GM18519 (cell line): ENCODE data around the gene TNKS1BP1.
"Not testable (repeated sequence)": the region's sequence is repeated elsewhere in the genome, so short reads cannot be mapped to it uniquely, and the experiment has no call there.

Experiments used
- ATAC-seq: cut with Tn5 transposase; IDR thresholded peaks from one replicate; pipeline ENCODE4 v1.9.1; 2021; ENCODE audit warnings: mild to moderate bottlenecking, moderate library complexity; ENCODE audit not compliant: unreplicated experiment, low FRiP score

TNKS1BP1 gene

DNA sequence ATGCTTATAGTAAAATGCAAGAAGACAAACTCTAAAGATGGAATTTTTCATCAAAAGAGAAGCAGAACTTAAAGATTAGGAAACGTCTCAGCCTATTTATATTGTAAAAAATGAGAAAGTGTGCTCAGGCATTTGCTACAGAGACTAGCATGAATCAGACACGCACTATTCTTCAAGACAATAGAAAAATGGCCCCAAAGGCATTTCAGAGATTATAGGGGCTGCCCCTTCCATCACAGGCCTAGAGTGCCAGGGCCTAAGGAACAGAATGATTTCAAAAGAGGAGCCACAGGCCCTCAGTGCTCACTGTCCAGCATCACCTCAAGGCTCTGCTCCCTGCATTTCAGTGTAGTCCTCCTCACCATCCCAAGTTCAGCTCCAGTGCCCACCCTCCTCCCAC, 27.5 kb downstream of the TNKS1BP1 start:
- ATAC-seq = no peak

DNA sequence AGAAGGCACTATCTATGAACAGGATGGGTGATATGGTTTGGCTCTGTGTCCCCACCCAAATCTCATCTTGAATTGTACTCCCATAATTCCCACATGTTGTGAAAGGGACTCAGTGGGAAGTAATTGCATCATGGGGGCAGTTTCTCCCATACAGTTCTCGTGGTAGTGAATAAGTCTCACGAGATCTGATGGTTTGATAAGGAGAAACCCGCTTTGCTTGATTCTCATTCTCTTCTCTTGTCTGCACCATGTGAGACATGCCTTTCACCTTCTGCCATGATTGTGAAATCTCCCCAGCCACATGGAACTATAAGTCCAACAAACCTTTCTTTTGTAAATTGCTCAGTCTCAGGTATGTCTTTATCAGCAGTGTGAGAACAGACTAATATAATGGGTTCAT, 28.5 kb downstream of the TNKS1BP1 start:
- not testable (repeated sequence) for ATAC-seq

DNA sequence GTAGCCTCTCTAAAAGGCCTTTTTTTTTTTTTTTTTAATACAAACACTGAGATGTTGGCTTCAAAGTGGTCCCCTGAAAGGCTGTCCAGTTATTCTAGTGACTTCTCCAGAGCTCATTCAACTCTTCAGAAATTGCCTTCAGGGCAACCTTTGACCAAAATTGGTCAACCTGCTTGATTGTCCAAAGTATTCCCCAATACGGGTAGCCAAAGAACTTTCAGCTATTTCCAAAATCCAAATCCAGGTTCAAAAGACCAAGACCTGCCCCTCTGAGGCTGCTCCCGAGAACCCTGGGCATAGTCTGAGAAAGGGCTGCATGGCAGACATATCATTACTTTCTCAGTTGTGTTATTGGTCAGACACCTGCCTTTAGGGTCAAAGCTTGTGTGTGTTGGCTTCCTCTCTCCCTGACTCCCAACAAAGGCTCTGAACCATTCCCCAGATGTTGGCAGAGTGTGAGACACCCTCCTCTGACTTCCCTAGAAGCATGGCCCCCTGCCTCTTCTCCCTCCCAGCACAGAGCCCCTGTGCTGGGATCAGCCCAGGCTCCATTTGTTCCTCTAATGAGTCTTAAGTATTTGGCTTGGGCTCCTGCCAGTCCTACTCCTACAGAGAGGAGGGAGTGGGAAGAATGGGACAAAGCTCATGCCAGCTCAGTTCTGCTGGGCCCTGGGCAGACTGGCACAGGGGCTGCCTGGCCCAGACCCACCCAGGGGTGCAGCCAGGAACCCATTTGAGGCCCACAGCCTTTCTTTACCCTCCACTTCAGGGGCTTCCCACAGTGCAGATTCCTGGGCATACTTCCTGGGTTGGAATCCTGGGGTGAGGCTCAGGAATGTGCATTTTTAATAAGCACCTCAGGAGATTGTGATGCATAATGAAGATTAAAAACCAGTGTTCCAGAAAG, 30.3 kb downstream of the TNKS1BP1 start:
- ATAC-seq = no peak

DNA sequence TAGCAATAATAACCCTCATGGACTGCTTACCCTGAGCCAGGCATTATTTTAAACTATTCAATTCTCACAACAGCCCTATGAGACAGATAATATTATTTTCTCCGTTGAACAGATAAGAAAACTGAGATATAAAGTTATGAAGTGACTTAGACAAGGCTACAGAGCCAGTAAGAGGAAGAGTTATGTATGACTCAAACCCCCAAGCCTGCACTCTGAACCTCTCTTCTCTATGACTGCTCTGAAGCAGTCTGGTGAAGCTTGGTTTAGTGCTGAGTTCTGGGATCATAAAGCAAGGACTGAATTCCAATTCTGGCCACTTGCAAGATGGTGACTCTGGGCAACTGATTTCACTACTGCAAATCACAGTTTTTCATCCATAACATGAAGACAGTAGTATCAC, 34.5 kb downstream of the TNKS1BP1 start:
- no peak for ATAC-seq

DNA sequence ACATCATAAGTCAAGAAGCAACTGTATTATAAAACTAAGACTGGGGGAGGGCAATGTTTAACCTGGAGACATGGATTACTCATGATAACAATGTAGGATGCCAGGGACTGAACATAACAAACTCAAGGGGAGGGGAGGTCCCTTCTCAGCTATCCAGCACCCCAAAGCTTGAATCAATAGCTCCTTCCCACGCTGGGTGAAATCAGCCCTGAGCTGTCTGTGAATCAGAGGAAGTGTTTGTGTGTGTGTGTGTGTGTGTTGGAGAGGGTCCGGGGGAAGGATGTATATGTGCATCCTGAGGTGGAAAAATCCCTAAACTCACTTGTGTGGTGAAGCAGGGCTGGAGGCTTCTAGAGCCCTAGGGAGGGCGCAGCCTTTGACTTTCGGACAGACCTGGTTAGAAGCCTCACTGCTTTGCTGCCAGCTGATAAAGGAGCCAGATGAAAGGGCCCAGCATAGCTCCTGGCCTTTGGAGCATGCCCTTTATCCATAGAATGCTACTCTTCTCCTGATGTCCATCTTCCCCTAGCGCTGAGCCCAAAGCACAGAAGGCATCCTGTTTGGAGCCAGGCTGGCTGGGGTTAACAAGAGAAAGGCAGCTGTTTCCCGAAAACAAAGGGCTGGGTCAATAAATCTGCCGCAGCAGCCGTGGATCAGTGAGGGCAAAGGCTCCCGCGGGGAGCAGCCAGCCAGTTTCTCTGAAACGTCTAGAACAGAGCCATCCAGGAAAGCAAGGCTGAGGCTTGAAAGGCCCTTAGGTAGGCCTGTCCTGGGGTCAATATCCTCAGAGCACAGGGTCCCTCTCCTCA, 35.8 kb downstream of the TNKS1BP1 start:
- no peak for ATAC-seq

DNA sequence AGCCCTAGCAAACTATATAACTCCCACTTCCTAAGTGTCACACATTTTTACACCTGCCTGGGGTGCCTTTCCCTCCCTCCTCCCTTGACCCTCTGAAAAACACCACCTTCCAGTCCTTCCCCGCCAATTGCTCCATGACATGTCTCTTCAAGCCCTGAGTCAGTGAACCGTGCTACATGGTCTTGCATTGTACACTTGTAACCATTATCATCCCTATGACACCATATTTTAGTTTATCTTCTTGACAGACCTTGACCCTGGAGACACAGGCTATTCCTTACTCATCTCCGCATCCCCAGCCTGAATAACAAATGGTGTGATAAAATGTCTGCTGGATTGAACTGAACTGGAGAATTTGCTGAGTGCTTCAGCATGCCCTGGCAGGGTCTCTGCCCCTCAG, 36.9 kb downstream of the TNKS1BP1 start:
- ATAC-seq = no peak

DNA sequence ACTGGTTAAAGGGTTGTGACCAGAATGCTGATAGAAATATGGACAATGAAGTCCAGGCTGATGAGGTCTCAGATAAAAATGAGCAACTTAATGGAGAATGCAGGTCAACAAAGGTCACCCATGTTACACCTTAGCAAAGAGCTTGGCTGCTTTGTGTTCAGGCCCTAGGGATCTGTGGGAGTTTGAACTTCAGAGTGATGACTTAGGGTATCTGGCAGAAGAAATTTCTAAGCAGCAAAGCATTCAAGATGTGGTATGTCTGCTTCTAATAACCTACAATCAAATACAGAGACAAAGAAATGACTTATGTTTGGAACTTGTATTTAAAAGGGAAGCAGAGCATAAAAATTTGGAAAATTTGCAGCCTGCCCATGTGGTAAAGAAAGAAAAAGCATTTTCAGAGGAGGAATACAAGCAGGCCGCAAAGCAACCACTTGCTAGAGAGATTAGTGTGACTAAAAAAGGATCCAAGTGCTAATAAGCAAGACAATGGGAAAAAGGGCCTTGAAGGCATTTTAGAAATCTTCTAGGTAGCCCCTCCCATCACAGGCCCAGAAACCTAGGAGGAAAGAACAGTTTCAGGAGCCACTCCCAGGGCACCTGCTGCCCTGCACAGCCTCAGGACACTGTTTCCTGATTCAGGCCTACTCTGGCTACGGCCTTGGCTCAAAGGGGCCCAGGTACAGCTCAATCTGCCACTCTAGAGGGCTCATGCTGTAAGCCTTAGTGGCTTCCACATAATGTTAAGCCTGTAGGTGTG, 41.3 kb downstream of the TNKS1BP1 start:
- ATAC-seq = no peak

DNA sequence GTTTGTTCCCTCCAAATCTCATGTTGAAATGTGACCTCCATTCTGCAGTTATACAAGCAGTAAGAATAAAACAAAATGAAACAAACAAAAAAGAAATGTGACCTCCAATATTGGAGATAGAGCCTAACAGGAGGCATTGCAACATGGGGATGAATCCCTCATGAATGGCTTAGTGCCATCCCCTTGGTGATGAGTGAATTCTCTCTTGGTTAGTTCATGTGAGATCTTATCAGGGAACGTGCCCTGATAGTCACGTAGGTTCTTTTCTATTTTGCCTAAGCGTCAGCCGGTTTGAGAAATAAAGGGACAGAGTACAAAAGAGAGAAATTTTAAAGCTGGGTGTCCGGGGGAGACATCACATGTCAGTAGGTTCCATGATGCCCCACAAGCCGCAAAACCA, 43.2 kb downstream of the TNKS1BP1 start:
- not testable (repeated sequence) for ATAC-seq

DNA sequence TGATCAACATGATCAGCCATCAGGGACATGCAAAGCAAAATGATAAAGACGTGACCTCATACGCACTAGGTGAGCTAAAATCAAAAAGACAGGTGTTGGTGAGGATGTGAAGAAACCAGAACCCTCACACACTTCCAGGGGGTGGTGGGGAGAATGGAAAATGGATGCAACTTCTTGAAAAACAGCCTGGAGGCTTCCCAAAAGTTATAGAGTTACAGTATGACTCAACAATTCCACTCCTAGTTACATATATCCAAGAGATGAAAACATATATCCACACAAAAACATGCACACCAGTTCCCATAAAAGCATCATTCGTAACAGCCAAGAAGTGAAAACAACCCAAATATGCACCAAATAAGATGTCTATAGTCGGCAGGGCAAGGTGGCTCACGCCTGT, 45.6 kb downstream of the TNKS1BP1 start:
- ATAC-seq = no peak

DNA sequence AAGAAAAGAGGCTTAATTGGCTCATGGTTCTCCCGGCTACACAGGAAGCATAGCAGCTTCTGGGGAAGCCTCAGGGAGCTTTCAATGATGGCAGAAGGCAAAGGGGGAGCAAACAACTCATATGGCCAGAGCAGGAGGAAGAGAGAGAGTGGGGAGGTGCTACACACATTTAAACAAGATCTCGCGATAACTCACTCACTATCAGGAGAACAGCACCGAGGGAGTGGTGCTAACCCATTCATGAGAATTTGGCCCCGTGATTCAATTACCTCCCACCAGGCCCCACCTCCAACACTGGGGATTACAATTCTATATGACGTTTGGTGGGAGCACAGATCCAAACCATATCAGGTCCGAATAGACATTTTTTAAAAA, 46.0 kb downstream of the TNKS1BP1 start:
- ATAC-seq = no peak

DNA sequence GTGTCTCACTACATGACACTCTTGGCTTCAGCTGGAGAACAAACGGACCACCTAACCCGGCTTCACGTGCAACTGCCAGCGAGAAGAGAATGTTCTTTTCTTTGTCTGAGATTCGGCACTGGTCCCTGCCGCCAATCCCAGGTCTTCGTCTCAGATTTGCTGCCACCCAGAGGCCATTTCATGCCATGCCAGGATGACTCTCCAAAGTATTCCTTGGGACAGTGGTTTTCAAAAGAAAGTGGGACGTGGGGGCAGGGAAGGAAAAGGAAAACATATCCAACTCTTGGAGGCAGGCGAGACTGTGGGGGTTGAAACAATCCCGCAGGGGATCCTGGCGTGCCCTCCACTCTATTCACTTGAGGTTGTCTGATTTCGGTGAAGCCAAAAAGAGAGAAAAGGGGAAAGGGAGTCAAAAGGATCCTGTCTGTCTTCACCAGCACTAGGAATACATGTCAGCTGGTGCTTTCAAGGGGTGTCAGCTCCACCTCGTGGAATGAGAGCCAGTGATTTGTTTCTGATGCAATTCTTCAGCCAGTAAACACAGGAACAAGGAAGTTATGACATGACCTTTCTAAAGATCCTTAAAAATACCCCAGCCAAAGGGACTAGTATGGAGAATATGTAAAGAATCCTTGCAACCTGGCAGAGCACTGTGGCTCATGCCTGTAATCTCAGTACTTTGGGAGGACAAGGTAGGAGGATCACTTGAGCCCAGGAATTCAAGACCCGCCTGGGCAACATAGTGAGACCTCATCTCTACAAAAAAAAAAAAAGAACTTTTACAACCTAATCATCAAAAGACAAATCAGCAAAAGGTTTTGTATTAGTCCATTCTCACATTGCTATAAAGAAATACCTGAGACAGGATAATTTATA, 46.7 kb downstream of the TNKS1BP1 start:
- ATAC-seq = peak; percentile 78

DNA sequence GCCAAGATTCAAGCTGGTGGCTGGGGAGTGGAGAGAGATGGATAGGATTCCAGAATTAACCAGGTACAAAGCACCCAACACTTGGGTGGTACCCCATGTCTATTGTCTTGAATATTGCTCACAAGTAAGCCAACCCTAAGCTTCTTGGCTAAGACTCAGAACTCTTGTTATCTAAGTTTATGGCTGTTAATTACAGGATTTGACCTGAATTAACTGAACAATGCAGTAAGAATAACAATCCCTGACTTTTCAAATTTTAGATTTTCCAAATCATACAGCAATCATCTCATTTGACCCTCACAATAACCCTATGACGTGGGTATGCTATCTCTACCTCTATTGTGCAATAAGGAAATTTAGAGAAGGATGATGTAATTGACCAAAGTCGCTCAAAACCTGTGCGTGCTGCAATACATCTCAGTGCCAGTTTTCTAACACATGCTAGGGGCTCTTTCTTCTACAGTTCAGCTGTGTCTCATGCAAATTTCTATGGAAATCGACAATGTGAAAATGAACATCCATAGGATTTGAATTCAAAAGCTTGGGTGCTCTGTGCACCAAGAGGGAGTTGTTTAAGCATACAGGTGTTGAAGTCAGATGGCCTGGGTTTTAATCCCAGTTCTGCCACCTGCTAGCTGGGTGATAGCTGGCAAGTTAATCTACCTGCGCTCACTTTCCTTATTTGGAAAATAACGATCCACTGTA, 47.6 kb downstream of the TNKS1BP1 start:
- ATAC-seq = no peak

DNA sequence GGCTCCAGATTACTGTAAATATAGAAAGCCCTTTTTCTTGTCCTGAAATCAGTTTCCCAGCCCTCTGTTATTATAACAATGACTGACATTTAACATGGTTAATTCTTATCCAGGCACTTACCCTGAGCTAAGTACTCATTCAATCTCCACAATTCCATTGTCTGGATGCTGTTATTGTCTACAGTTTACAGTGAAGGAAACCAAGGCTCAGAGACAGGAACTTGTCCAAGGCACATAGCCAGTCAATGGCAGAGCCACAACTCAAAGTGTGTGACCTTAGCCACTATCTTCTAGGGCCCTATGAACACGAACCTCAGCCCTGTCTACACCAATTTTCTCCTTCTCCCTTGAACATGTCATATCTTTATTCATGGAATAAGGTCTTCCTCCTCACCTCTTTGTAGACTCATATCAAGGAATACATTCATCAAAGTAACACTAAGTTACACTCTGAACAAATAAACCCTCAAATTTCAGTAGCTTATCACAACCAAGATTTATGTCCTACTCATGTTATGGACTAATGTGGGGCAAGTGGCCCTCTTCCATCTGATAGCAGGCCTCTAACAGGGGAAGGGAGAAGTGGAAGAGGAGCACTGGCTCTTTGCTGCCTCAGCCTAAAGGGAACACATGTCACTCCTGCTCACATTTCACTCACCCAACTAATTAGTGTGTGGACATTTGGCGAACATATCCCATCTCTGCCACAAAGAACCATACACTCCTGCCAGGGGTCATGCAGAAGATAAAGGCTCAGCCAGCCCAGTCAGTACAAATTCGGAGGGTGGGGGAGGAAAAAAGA, 48.4 kb downstream of the TNKS1BP1 start:
- ATAC-seq = no peak

DNA sequence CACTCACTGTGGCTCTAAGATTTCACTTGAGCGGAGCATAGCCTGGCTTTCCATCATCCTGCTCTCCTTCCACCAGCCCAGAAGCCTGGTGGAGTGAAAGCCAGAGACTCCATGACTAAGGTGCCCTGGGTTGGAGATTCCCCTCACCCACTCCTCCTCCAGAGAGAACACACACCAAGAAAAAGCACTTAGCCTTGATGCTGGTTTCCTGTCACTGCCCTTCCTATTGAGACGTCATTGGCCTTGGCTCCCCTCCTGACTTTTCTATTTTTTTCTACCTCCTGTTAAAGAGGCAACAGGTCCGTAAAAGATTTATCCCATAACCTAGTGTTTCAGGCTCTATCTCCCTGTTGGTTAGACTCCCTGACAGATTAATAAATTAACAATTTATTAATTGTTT, 49.2 kb downstream of the TNKS1BP1 start:
- ATAC-seq = no peak

DNA sequence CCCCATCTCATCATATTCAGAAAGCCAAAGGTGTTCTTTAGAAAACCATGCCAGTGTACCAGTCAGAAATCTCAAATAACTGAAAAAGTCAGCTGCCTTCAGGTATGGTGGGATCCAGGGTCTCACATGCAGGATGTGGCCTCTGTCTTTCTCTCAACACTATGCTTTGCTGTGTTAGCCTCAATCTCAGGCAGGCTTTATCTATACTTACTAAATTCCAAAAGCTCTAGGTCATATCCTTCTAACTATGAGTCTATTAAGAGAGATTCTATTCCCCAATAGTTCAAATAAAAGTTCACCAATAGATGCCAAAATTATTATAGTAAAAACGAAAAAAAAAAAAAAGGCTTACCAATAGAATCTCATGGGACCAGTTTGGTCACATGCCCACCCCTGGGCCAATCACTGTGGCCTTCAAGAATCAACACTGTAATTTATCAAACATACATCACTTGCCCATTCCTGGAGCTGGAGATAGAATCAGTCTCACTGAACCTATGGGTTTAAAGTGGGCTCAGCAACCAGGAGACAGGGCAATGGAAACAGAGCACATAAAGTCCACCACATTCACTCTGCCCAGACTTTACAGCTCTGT, 49.8 kb downstream of the TNKS1BP1 start:
- ATAC-seq = no peak

DNA sequence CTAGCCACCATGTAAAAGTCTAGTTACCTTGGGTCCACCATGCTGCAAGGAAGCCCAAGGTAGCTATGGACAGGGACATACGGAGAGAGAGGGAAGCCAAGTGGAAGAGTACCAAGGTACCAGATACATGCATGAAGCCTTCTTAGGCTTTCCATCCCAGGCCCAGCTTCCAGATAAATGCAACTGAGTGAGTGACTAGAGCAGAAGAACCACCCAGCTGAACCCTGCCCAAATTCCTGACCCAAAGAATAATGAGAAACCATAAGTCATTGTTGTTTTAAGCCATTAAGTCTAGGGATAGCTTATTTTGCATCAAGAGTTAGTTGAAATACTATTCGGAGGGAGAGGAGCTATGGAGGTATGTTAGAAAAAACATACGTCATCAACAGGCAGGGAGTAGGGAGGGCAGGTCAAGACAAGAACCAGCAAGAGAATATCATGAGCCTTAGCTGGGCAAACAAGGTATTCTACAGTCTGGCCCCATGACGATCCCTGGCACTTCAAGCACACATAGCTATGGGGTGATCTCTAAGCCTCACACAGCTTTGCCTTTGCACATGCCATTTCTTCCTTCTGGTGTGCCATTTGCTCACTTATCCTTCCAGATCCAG, 51.2 kb downstream of the TNKS1BP1 start:
- ATAC-seq = no peak

DNA sequence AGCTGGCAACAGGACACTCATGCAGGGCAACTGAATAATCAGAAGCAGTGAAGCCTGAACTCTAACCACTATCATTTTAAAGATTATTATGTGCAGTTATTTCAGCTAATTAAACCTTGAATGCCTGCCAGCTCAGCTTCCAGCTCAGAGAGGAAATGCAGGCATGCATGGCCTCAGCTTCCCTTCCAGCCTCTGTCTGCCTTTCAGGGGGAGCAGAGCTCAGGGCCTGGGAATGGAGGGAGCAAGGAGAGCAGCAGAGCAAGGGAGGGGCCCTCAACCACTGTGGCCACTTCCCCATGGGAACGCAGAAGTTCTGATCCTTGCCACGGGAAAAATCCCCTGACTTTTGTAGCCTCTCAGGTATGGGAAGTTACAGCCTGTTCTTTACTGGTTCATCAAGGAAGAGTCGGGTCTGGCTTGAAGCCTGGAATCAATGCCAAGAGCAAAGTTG, 55.2 kb downstream of the TNKS1BP1 start:
- ATAC-seq = no peak

DNA sequence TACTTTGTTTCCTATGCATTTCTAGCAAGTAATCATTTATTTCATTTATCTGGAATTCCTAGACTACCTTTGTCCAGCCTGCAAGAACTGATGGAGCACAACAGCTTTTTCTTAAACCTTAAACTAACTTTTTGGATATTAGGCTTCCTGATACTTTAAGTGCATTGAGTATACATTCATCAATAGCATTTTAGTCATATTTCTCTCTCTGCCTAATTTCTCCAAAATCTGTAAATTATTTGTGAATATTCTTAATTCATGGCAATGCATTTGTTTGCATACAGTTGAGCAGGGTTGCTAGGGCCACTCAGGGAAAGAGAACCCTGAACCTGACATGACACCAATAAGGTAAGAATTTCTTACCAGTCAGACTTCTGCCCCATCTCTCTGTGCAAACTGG, 58.6 kb downstream of the TNKS1BP1 start:
- ATAC-seq = no peak
